ENCODE results near the gene ANXA4.

DNA sequence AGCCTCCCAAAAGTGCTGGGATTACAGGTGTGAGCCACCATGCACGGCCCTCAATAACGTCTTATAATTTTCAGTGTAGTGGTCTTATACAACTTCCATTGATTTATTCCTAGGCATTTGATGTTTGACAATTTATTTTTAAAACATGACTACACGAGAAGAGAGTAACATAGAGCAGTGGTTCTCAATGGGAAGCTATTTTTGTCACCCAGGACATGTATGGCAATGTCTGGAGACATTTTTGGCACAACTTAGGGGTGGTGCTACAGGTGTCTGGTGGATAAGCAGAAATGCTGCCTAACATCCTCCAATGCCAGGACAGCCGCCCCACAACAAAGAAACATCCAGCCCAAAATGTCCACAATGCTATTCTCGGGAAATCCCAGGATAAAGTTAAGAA lies 12.7 kb upstream of the ANXA4 start:
- TF ChIP-seq CTCF (IDR thresholded peaks at IDR 0.05) (no peak), POLR2AphosphoS5 (IDR thresholded peaks at IDR 0.05; ENCODE audit: insufficient read depth in 1 of 2, low read depth in 1 of 2) (no peak)

All from vagina (tissue), 2 donors.